WTC11 (cell line): ENCODE results near the gene ISOC2. TPM values are rescaled to one million over a fixed set of nuclear protein-coding genes. Genes with fewer than 3 reads are reported as not detected.

Experiments
- ATAC-seq: fragments of 200-7000 bp; cut with Tn5 transposase; 2 replicates; pipeline ENCODE4 v1.10.0; 2021; ENCODE audit warnings: mild to moderate bottlenecking, moderate library complexity
- CTCF ChIA-PET: fragments of 300-600 bp; sonication (Branson Sonifier 250); formaldehyde crosslinking; loops from one replicate; lab custom pipeline; 2021; ENCODE audit warnings: antibody characterized with exemption; lab: Charles Lee
- POLR2A ChIA-PET: fragments of 350-600 bp; sonication (Branson Sonifier 250); formaldehyde crosslinking; loops from one replicate; lab custom pipeline; 2021; ENCODE audit warnings: antibody characterized with exemption; lab: Charles Lee
- DNase-seq: peaks from one replicate; pipeline ENCODE4 v3.0.0; 2021; ENCODE audit warnings: low spot score
- H3K27ac Mint-ChIP-seq: 2 replicates; pipeline ENCODE4 v1.8.0; 2021; ENCODE audit warnings: mixed read lengths
- H3K27me3 Mint-ChIP-seq: 2 replicates; pipeline ENCODE4 v1.8.0; 2021; ENCODE audit warnings: low read depth, mild to moderate bottlenecking, moderate library complexity, mixed read lengths
- H3K36me3 Mint-ChIP-seq: 2 replicates; pipeline ENCODE4 v1.8.0; 2021; ENCODE audit warnings: mixed read lengths
- H3K4me1 Mint-ChIP-seq: 2 replicates; pipeline ENCODE4 v1.8.0; 2022; ENCODE audit warnings: mixed read lengths
- H3K4me3 Mint-ChIP-seq: 2 replicates; pipeline ENCODE4 v1.8.0; 2021; ENCODE audit warnings: mild to moderate bottlenecking, moderate library complexity, mixed read lengths
- H3K9me3 Mint-ChIP-seq: 2 replicates; pipeline ENCODE4 v1.8.0; 2021; ENCODE audit warnings: mixed read lengths
- AR ChIP-seq: fragments of 250-450 bp; sonication (Bioruptor Pico); IDR thresholded peaks from 2 replicates; pipeline ENCODE4 v1.9.0; 2021; ENCODE audit warnings: mild to moderate bottlenecking
- ATF2 ChIP-seq: sonication (generic); formaldehyde crosslinking; IDR thresholded peaks from 2 replicates; pipeline ENCODE4 v1.8.1; 2022; ENCODE audit warnings: low read depth, missing genetic modification reagents, borderline replicate concordance
- CREB1 ChIP-seq: sonication (generic); formaldehyde crosslinking; IDR thresholded peaks from 2 replicates; pipeline ENCODE4 v1.8.0; 2023; ENCODE audit warnings: mild to moderate bottlenecking, missing genetic modification reagents
- ELF4 ChIP-seq: sonication (generic); formaldehyde crosslinking; IDR thresholded peaks from 2 replicates; pipeline ENCODE4 v1.8.1; 2022; ENCODE audit warnings: low read depth, mild to moderate bottlenecking, moderate library complexity, missing genetic modification reagents
- HMGXB4 ChIP-seq: sonication (generic); formaldehyde crosslinking; IDR thresholded peaks from 2 replicates; pipeline ENCODE4 v1.8.1; 2023; ENCODE audit warnings: mild to moderate bottlenecking, moderate library complexity, missing genetic modification reagents
- JUN ChIP-seq: sonication (generic); formaldehyde crosslinking; IDR thresholded peaks from 2 replicates; pipeline ENCODE4 v1.8.0; 2023; ENCODE audit warnings: mild to moderate bottlenecking, missing genetic modification reagents
- MAX ChIP-seq: sonication (generic); formaldehyde crosslinking; IDR thresholded peaks from 2 replicates; pipeline ENCODE4 v1.8.0; 2022; ENCODE audit warnings: mild to moderate bottlenecking, missing genetic modification reagents
- MYBL2 ChIP-seq: sonication (generic); formaldehyde crosslinking; IDR thresholded peaks from 2 replicates; pipeline ENCODE4 v1.8.1; 2023; ENCODE audit warnings: mild to moderate bottlenecking, moderate library complexity, missing genetic modification reagents
- PRRX2 ChIP-seq: fragments of 250-450 bp; sonication (Bioruptor Pico); IDR thresholded peaks from 2 replicates; pipeline ENCODE4 v1.8.0; 2021; ENCODE audit warnings: mild to moderate bottlenecking
- SOX15 ChIP-seq: fragments of 250-450 bp; sonication (Bioruptor Pico); IDR thresholded peaks from 2 replicates; pipeline ENCODE4 v1.9.0; 2021; ENCODE audit warnings: mild to moderate bottlenecking
- ZBTB21 ChIP-seq: sonication (generic); formaldehyde crosslinking; IDR thresholded peaks from 2 replicates; pipeline ENCODE4 v1.8.1; 2023; ENCODE audit warnings: mild to moderate bottlenecking, missing genetic modification reagents, borderline replicate concordance
- ZNF121 ChIP-seq: sonication (generic); formaldehyde crosslinking; IDR thresholded peaks from 2 replicates; pipeline ENCODE4 v1.8.0; 2023; ENCODE audit warnings: missing genetic modification reagents
- ZNF263 ChIP-seq: sonication (generic); formaldehyde crosslinking; IDR thresholded peaks from 2 replicates; pipeline ENCODE4 v1.8.1; 2022; ENCODE audit warnings: low read depth, mild to moderate bottlenecking, moderate library complexity, missing genetic modification reagents
- ZNF423 ChIP-seq: fragments of 250-450 bp; sonication (Bioruptor Pico); IDR thresholded peaks from 2 replicates; pipeline ENCODE4 v2.1.2; 2022; ENCODE audit warnings: mild to moderate bottlenecking, moderate library complexity
- total RNA-seq: library from RNA; stranded (reverse); gene quantifications from 3 replicates; pipeline ENCODE4 v1.2.3, GENCODE V29; 2021
- TF ChIP-seq, protein P1 (sequence below): fragments of 250-450 bp; sonication (Bioruptor Pico); IDR thresholded peaks from 2 replicates; pipeline ENCODE4 v1.8.0; 2021; ENCODE audit warnings: mild to moderate bottlenecking
- TF ChIP-seq, protein P2 (sequence below): sonication (generic); formaldehyde crosslinking; IDR thresholded peaks from 2 replicates; pipeline ENCODE4 v1.8.0; 2022; ENCODE audit warnings: missing genetic modification reagents

ISOC2 gene
- total RNA-seq, 1 experiment from 2014 or later = 96.3 TPM

DNA sequence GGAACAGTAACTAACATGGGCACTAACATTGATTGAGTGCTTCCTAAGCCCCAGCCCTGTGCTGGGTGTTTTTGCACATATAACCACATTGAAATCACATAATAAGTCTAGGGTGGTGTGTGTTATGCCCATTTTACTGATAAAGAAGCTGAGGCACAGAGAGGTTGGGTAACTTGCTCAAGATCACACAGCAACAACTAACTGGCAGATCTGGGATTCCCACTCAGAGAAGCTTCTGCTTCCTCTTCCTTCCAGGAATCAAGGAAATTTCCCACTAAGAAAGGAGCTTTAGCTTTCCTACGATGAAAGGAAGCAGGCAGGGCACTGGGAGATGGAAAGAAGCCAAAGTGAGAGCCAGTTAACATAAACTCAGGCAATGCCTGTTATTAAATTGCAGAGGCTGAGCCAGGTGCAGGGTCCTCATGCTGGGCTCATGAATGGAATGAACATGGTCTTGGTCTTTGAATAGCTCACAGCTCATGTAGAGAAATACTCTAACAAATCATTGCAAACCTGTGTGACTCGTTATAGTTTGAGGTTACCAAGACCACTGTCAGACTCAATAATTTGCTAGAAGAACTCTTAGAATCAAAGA is 36.9 kb upstream of the ISOC2 start:
- Mint-ChIP-seq H3K36me3 (peaks cover 4% of the 10 kb centered on the region), H3K27me3 (peaks cover 60% of the 10 kb centered on the region), H3K27ac (no peak overlapping the region), H3K9me3 (peaks cover 8% of the 10 kb centered on the region), H3K4me1 (no peaks in the 10 kb centered on the region; the same call in 1 of the 2 replicates), H3K4me3 (no peak overlapping the region)
- ATAC-seq = no peak
- no peak for DNase-seq
- ChIA-PET POLR2A (interaction anchor here (1.2 kb wide), 1 partner anchor 12 kb away, joined by 5 read pairs; no protein-coding TSS in a partner anchor), CTCF (interaction anchor here (0.9 to 2.4 kb wide), 4 partner anchors 21 to 134 kb away, joined by 3 to 13 read pairs (median 4); no protein-coding TSS in a partner anchor)
- no peak for TF ChIP-seq CREB1 (CRISPR knock-in tag)
- no peak for TF ChIP-seq ZNF423
- TF ChIP-seq MYBL2 (CRISPR knock-in tag) = no peak
- no peak for TF ChIP-seq AR
- no peak for TF ChIP-seq MAX (CRISPR knock-in tag)
- TF ChIP-seq PRRX2 (CRISPR knock-in tag) = no peak
- TF ChIP-seq ZNF263 (CRISPR knock-in tag) = no peak
- TF ChIP-seq, protein P1, sequence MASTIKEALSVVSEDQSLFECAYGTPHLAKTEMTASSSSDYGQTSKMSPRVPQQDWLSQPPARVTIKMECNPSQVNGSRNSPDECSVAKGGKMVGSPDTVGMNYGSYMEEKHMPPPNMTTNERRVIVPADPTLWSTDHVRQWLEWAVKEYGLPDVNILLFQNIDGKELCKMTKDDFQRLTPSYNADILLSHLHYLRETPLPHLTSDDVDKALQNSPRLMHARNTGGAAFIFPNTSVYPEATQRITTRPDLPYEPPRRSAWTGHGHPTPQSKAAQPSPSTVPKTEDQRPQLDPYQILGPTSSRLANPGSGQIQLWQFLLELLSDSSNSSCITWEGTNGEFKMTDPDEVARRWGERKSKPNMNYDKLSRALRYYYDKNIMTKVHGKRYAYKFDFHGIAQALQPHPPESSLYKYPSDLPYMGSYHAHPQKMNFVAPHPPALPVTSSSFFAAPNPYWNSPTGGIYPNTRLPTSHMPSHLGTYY (CRISPR knock-in tag) = no peak
- no peak for TF ChIP-seq SOX15
- no peak for TF ChIP-seq ZNF121 (CRISPR knock-in tag)
- TF ChIP-seq, protein P2, sequence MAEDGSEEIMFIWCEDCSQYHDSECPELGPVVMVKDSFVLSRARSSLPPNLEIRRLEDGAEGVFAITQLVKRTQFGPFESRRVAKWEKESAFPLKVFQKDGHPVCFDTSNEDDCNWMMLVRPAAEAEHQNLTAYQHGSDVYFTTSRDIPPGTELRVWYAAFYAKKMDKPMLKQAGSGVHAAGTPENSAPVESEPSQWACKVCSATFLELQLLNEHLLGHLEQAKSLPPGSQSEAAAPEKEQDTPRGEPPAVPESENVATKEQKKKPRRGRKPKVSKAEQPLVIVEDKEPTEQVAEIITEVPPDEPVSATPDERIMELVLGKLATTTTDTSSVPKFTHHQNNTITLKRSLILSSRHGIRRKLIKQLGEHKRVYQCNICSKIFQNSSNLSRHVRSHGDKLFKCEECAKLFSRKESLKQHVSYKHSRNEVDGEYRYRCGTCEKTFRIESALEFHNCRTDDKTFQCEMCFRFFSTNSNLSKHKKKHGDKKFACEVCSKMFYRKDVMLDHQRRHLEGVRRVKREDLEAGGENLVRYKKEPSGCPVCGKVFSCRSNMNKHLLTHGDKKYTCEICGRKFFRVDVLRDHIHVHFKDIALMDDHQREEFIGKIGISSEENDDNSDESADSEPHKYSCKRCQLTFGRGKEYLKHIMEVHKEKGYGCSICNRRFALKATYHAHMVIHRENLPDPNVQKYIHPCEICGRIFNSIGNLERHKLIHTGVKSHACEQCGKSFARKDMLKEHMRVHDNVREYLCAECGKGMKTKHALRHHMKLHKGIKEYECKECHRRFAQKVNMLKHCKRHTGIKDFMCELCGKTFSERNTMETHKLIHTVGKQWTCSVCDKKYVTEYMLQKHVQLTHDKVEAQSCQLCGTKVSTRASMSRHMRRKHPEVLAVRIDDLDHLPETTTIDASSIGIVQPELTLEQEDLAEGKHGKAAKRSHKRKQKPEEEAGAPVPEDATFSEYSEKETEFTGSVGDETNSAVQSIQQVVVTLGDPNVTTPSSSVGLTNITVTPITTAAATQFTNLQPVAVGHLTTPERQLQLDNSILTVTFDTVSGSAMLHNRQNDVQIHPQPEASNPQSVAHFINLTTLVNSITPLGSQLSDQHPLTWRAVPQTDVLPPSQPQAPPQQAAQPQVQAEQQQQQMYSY (CRISPR knock-in tag) = no peak
- TF ChIP-seq JUN (CRISPR knock-in tag) = no peak
- TF ChIP-seq HMGXB4 (CRISPR knock-in tag) = no peak
- TF ChIP-seq ZBTB21 (CRISPR knock-in tag) = no peak
- TF ChIP-seq ATF2 (CRISPR knock-in tag) = no peak
- no peak for TF ChIP-seq ELF4 (CRISPR knock-in tag)
